ENCODE measurements around the gene SYNGR1.
A peak's percentile ranks its signal among the peaks of the same experiment; 100 is the strongest.

Gene SYNGR1

GRCh38 chr22:39365492-39365780 is 15.6 kb downstream of the SYNGR1 start:
- H3K9ac ChIP-seq (ENCODE audit: low read length), result no peak overlapping the region
- WGBS, result 90% methylated on average over 3 of the region's 3 CpGs

GRCh38 chr22:39367035-39367434 is 17.2 kb downstream of the SYNGR1 start:
- Histone ChIP-seq H2BK120ac (ENCODE audit: low read depth, low read length) (no peak overlapping the region), H2BK5ac (ENCODE audit: low read depth, low read length, poor library complexity, severe bottlenecking) (no peak overlapping the region), H4K91ac (ENCODE audit: low read length) (no peak overlapping the region), H3K4me1 (ENCODE audit: control insufficient read depth, insufficient read depth, low read depth, low read length) (peaks cover 35% of the 10 kb centered on the region), H3K14ac (ENCODE audit: low read length in 2 of 2) (no peak overlapping the region), H3K4me2 (ENCODE audit: low read length, poor library complexity, severe bottlenecking) (no peak overlapping the region), H2AFZ (ENCODE audit: low read depth, low read length) (no peak overlapping the region), H2BK15ac (ENCODE audit: low read depth, poor library complexity, severe bottlenecking) (no peak overlapping the region), H3K9me3 (ENCODE audit: control insufficient read depth, low read length) (no peaks in the 10 kb centered on the region), H3K36me3 (ENCODE audit: control insufficient read depth in 1 of 2, insufficient read depth in 2 of 2, low read depth in 1 of 2, low read length in 2 of 2) (peaks cover 0 to 10% of the 10 kb centered on the region in 2 experiments), H3K27me3 (ENCODE audit: control insufficient read depth in 1 of 2, insufficient read depth in 1 of 2, low read length in 2 of 2) (no peaks in the 10 kb centered on the region), H3K23ac (ENCODE audit: low read length in 2 of 2) (no peak overlapping the region), H3K27ac (ENCODE audit: low read length, poor library complexity, severe bottlenecking) (no peak overlapping the region), H3K18ac (ENCODE audit: low read depth in 1 of 2, low read length in 2 of 2) (no peak overlapping the region), H4K8ac (ENCODE audit: low read length) (no peak overlapping the region), H3K4ac (ENCODE audit: low read depth in 1 of 2, low read length in 2 of 2) (no peak overlapping the region), H3K9ac (ENCODE audit: low read length) (no peak overlapping the region), H2AK5ac (ENCODE audit: low read length, severe bottlenecking) (no peak overlapping the region), H3K4me3 (ENCODE audit: insufficient read depth in 1 of 2, low read depth in 1 of 2, low read length in 2 of 2) (no peak overlapping the region), H3K79me1 (replicated peaks; ENCODE audit: low read length, poor library complexity, severe bottlenecking) (peaks cover 21% of the 10 kb centered on the region), H2BK12ac (ENCODE audit: low read length in 2 of 2) (no peak overlapping the region)
- no peak for DNase-seq
- WGBS, result 75% methylated on average over 9 of the region's 9 CpGs

More at GRCh38 chr22:39365492-39365780, 15.6 kb downstream of the SYNGR1 start:
- no peak overlapping the region for H2AFZ ChIP-seq (ENCODE audit: low read depth, low read length)
- no peak overlapping the region for H2BK12ac ChIP-seq (ENCODE audit: low read length in 2 of 2)
- no peak overlapping the region for H4K8ac ChIP-seq (ENCODE audit: low read length)
- H2BK5ac ChIP-seq (ENCODE audit: low read depth, low read length, poor library complexity, severe bottlenecking), result no peak overlapping the region
- peaks cover 47% of the 10 kb centered on the region for H3K4me1 ChIP-seq (ENCODE audit: control insufficient read depth, insufficient read depth, low read depth, low read length)
- no peak overlapping the region for H2BK15ac ChIP-seq (ENCODE audit: low read depth, poor library complexity, severe bottlenecking)
- peak overlapping the region; percentile 29 for H2AK5ac ChIP-seq (ENCODE audit: low read length, severe bottlenecking)
- H3K36me3 ChIP-seq (ENCODE audit: control insufficient read depth in 1 of 2, insufficient read depth in 2 of 2, low read depth in 1 of 2, low read length in 2 of 2), result peaks cover 0 to 10% of the 10 kb centered on the region in 2 experiments
- H4K91ac ChIP-seq (ENCODE audit: low read length), result no peak overlapping the region
- H3K14ac ChIP-seq (ENCODE audit: low read length in 2 of 2), result no peak overlapping the region
- no peaks in the 10 kb centered on the region for H3K9me3 ChIP-seq (ENCODE audit: control insufficient read depth, low read length)
- no peak overlapping the region for H3K23ac ChIP-seq (ENCODE audit: low read length in 2 of 2)
- H2BK120ac ChIP-seq (ENCODE audit: low read depth, low read length), result no peak overlapping the region
- H3K18ac ChIP-seq (ENCODE audit: low read depth in 1 of 2, low read length in 2 of 2), result no peak overlapping the region
- no peaks in the 10 kb centered on the region for H3K27me3 ChIP-seq (ENCODE audit: control insufficient read depth in 1 of 2, insufficient read depth in 1 of 2, low read length in 2 of 2)
- no peak for DNase-seq
- no peak overlapping the region for H3K4me2 ChIP-seq (ENCODE audit: low read length, poor library complexity, severe bottlenecking)
- H3K27ac ChIP-seq (ENCODE audit: low read length, poor library complexity, severe bottlenecking), result no peak overlapping the region
- no peak overlapping the region for H3K4me3 ChIP-seq (ENCODE audit: insufficient read depth in 1 of 2, low read depth in 1 of 2, low read length in 2 of 2)
- peaks cover 21% of the 10 kb centered on the region for H3K79me1 ChIP-seq (replicated peaks; ENCODE audit: low read length, poor library complexity, severe bottlenecking)
- H3K4ac ChIP-seq (ENCODE audit: low read depth in 1 of 2, low read length in 2 of 2), result no peak overlapping the region

GRCh38 chr22:39368461-39368911 is 18.7 kb downstream of the SYNGR1 start:
- Histone ChIP-seq H2BK5ac (ENCODE audit: low read depth, low read length, poor library complexity, severe bottlenecking) (no peak overlapping the region), H3K14ac (ENCODE audit: low read length in 2 of 2) (no peak overlapping the region), H3K18ac (ENCODE audit: low read depth in 1 of 2, low read length in 2 of 2) (no peak overlapping the region), H4K91ac (ENCODE audit: low read length) (no peak overlapping the region), H2BK120ac (ENCODE audit: low read depth, low read length) (no peak overlapping the region), H2AK5ac (ENCODE audit: low read length, severe bottlenecking) (no peak overlapping the region), H2AFZ (ENCODE audit: low read depth, low read length) (no peak overlapping the region), H3K4ac (ENCODE audit: low read depth in 1 of 2, low read length in 2 of 2) (no peak overlapping the region), H3K79me1 (replicated peaks; ENCODE audit: low read length, poor library complexity, severe bottlenecking) (peaks cover 17% of the 10 kb centered on the region), H3K27me3 (ENCODE audit: control insufficient read depth in 1 of 2, insufficient read depth in 1 of 2, low read length in 2 of 2) (no peaks in the 10 kb centered on the region), H4K8ac (ENCODE audit: low read length) (no peak overlapping the region), H3K4me3 (ENCODE audit: insufficient read depth in 1 of 2, low read depth in 1 of 2, low read length in 2 of 2) (no peak overlapping the region), H3K27ac (ENCODE audit: low read length, poor library complexity, severe bottlenecking) (no peak overlapping the region), H2BK15ac (ENCODE audit: low read depth, poor library complexity, severe bottlenecking) (no peak overlapping the region), H3K4me1 (ENCODE audit: control insufficient read depth, insufficient read depth, low read depth, low read length) (peaks cover 21% of the 10 kb centered on the region), H3K9ac (ENCODE audit: low read length) (no peak overlapping the region), H2BK12ac (ENCODE audit: low read length in 2 of 2) (no peak overlapping the region), H3K23ac (ENCODE audit: low read length in 2 of 2) (no peak overlapping the region), H3K4me2 (ENCODE audit: low read length, poor library complexity, severe bottlenecking) (no peak overlapping the region), H3K36me3 (ENCODE audit: control insufficient read depth in 1 of 2, insufficient read depth in 2 of 2, low read depth in 1 of 2, low read length in 2 of 2) (peaks cover 0 to 10% of the 10 kb centered on the region in 2 experiments), H3K9me3 (ENCODE audit: control insufficient read depth, low read length) (no peaks in the 10 kb centered on the region)
- DNase-seq, result no peak
- WGBS, result 83% methylated on average over 9 of the region's 9 CpGs

GRCh38 chr22:39369186-39369585 is 19.4 kb downstream of the SYNGR1 start:
- Histone ChIP-seq H3K23ac (ENCODE audit: low read length in 2 of 2) (no peak overlapping the region), H2AK5ac (ENCODE audit: low read length, severe bottlenecking) (no peak overlapping the region), H3K36me3 (ENCODE audit: control insufficient read depth in 1 of 2, insufficient read depth in 2 of 2, low read depth in 1 of 2, low read length in 2 of 2) (peaks cover 0 to 12% of the 10 kb centered on the region in 2 experiments), H3K18ac (ENCODE audit: low read depth in 1 of 2, low read length in 2 of 2) (no peak overlapping the region), H2AFZ (ENCODE audit: low read depth, low read length) (no peak overlapping the region), H3K4me1 (ENCODE audit: control insufficient read depth, insufficient read depth, low read depth, low read length) (peaks cover 14% of the 10 kb centered on the region), H3K9ac (ENCODE audit: low read length) (no peak overlapping the region), H3K79me1 (replicated peaks; ENCODE audit: low read length, poor library complexity, severe bottlenecking) (peaks cover 18% of the 10 kb centered on the region), H3K4ac (ENCODE audit: low read depth in 1 of 2, low read length in 2 of 2) (no peak overlapping the region), H3K4me3 (ENCODE audit: insufficient read depth in 1 of 2, low read depth in 1 of 2, low read length in 2 of 2) (no peak overlapping the region), H3K4me2 (ENCODE audit: low read length, poor library complexity, severe bottlenecking) (no peak overlapping the region), H2BK15ac (ENCODE audit: low read depth, poor library complexity, severe bottlenecking) (no peak overlapping the region), H2BK12ac (ENCODE audit: low read length in 2 of 2) (no peak overlapping the region), H4K91ac (ENCODE audit: low read length) (no peak overlapping the region), H3K27ac (ENCODE audit: low read length, poor library complexity, severe bottlenecking) (no peak overlapping the region), H4K8ac (ENCODE audit: low read length) (no peak overlapping the region), H2BK5ac (ENCODE audit: low read depth, low read length, poor library complexity, severe bottlenecking) (no peak overlapping the region), H3K27me3 (ENCODE audit: control insufficient read depth in 1 of 2, insufficient read depth in 1 of 2, low read length in 2 of 2) (no peaks in the 10 kb centered on the region), H2BK120ac (ENCODE audit: low read depth, low read length) (no peak overlapping the region), H3K14ac (ENCODE audit: low read length in 2 of 2) (no peak overlapping the region), H3K9me3 (ENCODE audit: control insufficient read depth, low read length) (no peaks in the 10 kb centered on the region)
- WGBS, result 87% methylated on average over 6 of the region's 6 CpGs
- no peak for DNase-seq
